K562 treated with DMSO at 1 percent for 12 hours (cell line): ENCODE results near the gene ZCCHC13. TPM values are rescaled to one million over a fixed set of nuclear protein-coding genes. Genes with fewer than 3 reads are reported as not detected.

Source experiments
- total RNA-seq: library from RNA; unstranded; fragments of 300-600 nt; gene quantifications from 2 replicates; pipeline ENCODE4 v1.2.3, GENCODE V29; 2022; ENCODE audit not compliant: insufficient read depth

ZCCHC13 gene
- total RNA-seq, result not detected in 2 replicates

DNA sequence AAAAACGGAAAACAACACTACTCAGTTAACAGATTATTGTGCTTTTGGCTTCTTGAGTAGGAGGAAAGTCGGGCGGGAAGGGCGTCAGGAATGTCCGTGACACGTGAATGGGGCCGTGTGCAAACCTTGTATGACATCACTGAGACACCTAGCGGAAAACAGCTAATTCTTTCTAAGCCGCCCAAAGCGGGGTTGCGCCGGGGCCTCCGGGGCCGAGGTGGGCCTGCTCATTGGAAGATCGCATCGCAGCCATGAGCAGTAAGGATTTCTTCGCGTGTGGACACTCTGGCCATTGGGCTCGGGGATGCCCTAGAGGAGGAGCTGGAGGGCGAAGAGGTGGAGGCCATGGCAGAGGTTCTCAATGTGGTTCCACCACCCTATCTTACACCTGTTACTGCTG is at the start of gene ZCCHC13:
ZCCHC13 (plus strand) TSS at position 165 of the 400 bp plus-strand sequence; CDS start at position 252, 87 bp downstream.

Other genes with a start within 250 kb of the ZCCHC13 start
- not detected in 2 replicates for gene SLC16A2, start 117.3 kb downstream of the ZCCHC13 start, total RNA-seq